Stimulated activated CD4-positive, alpha-beta T cell treated with anti-CD3 and anti-CD28 coated beads, Interleukin-15, amount 100 ng/mL, for 48 hours (primary cell): ENCODE results near the gene RAB3IL1.

Experiments used
- DNase-seq, 2 donors: peaks; one replicate each; pipeline ENCODE4 v3.0.0-alpha.2; 2020; ENCODE audit warnings: low read depth in 2 of 2

RAB3IL1 gene

GRCh38 chr11:61918938-61919704, 1.8 kb upstream of the RAB3IL1 start:
- no peak for DNase-seq

- no peak for DNase-seq
Measured at GRCh38 chr11:61918251-61918937, 1.0 kb upstream of the RAB3IL1 start.

GRCh38 chr11:61916737-61917333, 531 bp downstream of the RAB3IL1 start:
- no peak for DNase-seq

GRCh38 chr11:61914471-61915171, 2.7 kb downstream of the RAB3IL1 start:
- DNase-seq, result no peak

GRCh38 chr11:61913699-61914395, 3.5 kb downstream of the RAB3IL1 start:
- DNase-seq, result no peak

- no peak for DNase-seq
Measured at GRCh38 chr11:61912991-61913698, 4.2 kb downstream of the RAB3IL1 start.

GRCh38 chr11:61912530-61912898, 4.9 kb downstream of the RAB3IL1 start:
- DNase-seq, result no peak

- no peak for DNase-seq
Measured at GRCh38 chr11:61911701-61912529, 5.5 kb downstream of the RAB3IL1 start.

GRCh38 chr11:61911128-61911700, 6.2 kb downstream of the RAB3IL1 start:
- DNase-seq, result no peak

GRCh38 chr11:61910187-61911127, 6.9 kb downstream of the RAB3IL1 start:
- DNase-seq, result no peak

- no peak for DNase-seq
Measured at GRCh38 chr11:61908730-61909316, 8.5 kb downstream of the RAB3IL1 start.

GRCh38 chr11:61907871-61908729, 9.3 kb downstream of the RAB3IL1 start:
- DNase-seq, result no peak

- no peak for DNase-seq
Measured at GRCh38 chr11:61907282-61907681, 10.1 kb downstream of the RAB3IL1 start.

GRCh38 chr11:61906522-61906909, 10.8 kb downstream of the RAB3IL1 start:
- DNase-seq, result no peak

GRCh38 chr11:61905801-61906521, 11.4 kb downstream of the RAB3IL1 start:
- DNase-seq, result no peak

GRCh38 chr11:61905067-61905696, 12.2 kb downstream of the RAB3IL1 start:
- DNase-seq, result no peak
